ENCODE measurements around the gene FLNC. TPM values are rescaled to one million over a fixed set of nuclear protein-coding genes. Genes with fewer than 3 reads are reported as not detected.

The FLNC gene
- total RNA-seq, 1 donor from 2014 or later: 16.2 TPM

GRCh38 chr7:128890306-128891109 is 60.3 kb downstream of the FLNC start:
- no peak for DNase-seq (ENCODE audit: low spot score)

- no peak for DNase-seq (ENCODE audit: low spot score)
Measured at GRCh38 chr7:128891110-128891941, 61.1 kb downstream of the FLNC start.

GRCh38 chr7:128891942-128892269 is 61.7 kb downstream of the FLNC start:
- DNase-seq (ENCODE audit: low spot score): no peak

DNA sequence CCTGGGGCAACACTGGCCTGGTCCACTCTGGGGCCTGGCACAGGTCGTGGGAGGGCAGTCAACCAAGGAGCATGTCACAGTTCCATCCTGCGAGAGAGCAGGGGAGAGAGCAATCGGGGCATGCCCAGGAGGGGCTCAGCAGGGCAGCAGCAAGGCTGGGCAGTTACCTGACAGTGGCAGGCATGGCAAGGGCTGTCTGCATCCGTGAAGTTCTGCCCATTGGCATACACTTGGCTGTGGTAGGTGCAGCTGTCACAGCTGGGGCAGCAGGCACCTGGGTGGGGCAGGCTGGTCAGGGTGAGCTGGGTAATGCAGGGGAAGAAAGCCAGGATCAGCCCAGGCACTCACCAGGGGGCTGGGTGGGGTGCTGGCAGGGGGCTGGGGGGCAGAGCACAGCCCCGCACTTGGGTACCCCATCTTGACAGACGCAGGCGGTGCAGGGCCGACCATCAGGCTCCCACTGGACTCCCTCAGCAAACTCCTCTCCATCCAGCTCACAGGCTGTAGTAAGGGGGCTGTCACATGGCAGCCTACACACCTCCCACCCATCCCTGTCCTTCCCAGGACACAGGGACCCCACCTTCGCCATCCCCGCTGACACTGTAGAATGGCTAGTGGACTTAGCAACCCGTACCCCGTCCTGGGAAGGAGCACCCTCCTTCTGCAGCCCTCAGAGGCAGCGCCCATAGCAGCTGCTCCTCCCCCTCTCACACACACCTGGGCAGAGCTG is 62.5 kb downstream of the FLNC start:
- DNase-seq (ENCODE audit: low spot score): no peak

DNA sequence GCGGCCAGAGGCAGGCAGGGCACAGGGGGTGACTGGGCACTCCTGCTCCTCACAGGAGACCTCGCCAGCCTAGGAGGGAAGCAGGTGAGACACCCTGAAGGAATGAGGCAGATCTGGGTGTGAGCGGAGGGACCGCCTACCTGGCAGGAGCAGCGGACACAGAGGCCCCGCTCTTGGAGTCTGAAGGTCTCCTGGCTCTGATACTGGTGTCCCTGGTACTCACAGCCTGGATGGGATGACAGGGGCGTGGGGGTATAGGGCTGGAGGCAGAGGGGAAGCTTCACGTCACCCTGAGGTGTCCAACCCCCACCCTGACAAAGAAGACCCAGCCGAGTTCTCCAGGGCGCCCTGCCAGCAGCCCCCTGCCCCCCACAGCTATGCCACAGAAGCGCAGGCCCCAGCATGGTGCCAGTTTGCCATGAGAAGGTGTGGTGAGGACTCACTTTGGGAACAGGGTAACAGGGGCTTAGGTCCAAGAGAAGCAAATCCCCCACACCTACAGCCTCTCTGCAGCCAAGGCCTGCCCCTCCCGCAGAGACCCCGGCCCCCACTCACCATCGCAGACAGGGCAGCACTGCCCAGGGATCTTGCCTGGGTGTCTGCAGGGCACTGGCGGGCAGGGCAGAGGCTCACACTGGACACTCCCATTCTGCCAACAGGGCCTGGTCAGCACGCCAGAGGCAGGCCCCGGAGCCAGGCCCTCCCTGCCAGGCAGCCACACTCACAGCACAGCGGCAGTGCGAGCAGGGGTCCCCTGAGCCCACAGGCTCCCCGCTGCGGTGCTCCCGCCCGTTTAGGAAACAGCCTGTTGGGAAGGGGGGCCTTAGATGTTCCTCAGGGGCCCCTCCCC is 63.3 kb downstream of the FLNC start:
- no peak for DNase-seq (ENCODE audit: low spot score)

- DNase-seq (ENCODE audit: low spot score): no peak
Measured at GRCh38 chr7:128894101-128894440, 63.9 kb downstream of the FLNC start.

DNA sequence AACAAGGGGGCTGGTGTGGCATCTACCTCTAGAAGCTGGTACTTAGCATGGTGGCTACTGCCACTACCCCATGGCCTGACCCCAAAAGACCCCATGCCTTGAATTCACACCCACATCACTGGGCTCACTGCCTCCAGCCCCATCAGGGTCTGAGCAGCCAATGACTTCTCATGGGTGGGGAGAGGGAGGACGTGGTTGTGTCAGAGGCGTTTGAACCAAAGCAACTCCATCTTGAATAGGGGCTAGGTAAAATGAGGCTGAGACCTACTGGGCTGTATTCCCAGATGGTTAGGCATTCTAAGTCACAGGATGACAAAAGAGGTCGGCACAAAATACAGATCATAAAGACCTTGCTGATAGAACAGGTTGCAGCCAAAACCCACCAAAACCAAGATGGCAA is 65.1 kb downstream of the FLNC start:
- DNase-seq (ENCODE audit: low spot score): no peak

DNA sequence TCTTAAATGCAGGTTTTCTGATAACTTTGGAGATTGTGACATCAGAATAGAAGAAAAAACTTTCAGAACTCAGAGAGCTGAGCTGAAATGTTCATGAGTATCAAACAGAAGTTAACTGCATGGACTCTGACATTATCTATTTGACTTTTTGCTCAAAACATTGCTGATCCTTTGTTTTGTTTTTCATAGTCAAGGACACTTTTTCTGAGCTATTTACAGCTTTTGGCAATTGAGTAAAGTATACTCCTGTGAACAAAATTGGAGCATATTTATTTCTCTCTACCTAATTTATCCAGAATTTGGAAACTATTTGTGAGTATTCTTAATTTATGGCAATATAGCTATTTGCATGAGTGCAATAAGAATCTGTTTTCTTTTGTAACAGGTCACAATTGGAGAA is 69.2 kb downstream of the FLNC start:
- no peak for DNase-seq (ENCODE audit: low spot score)

- DNase-seq (ENCODE audit: low spot score): no peak
Measured at GRCh38 chr7:128900237-128900636, 70.0 kb downstream of the FLNC start.

- peak; percentile 85 for DNase-seq (ENCODE audit: low spot score)
Measured at GRCh38 chr7:128902761-128903585, 72.8 kb downstream of the FLNC start.

GRCh38 chr7:128903621-128904361 is 73.6 kb downstream of the FLNC start:
- DNase-seq (ENCODE audit: low spot score): peak; percentile 64

DNA sequence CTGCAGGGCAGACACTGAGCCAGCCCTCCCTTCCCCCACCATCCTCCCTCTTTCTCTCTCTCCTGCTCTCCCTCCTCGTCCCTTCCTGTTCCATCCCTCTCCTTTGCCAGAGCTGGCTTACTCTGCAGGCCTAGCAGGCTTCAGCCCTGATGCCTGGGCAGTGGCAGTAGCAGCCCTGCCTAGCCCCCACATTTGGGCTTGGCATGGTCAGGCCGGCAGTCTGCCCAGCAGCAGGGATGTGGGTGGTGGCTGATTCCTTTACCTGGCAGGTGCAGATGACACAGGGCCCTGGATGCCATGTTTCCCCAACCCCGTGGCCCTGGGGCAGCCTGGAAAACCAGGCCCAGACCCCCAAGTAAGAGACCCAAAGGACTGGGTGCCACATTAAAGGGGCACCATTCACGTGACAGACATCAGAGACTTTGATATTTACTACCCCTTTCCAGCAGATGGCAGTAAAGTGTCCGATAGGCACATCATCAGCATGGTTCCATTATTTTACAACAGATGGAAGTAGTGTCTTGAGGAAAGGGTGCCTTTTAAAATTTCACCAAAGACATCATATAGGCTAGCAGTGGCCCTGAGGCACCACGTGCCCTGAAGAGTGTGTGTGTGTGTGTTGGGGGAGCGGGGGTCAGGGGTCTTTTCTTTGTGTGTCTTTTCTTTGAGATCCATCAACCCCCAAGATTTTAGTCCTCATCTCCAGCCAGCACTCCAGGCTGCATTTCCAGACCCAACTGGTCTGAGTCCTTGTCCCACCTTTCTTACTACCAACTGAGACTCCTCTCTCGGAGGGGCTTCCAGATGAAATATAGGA is 74.4 kb downstream of the FLNC start:
- peak; percentile 67 for DNase-seq (ENCODE audit: low spot score)

DNA sequence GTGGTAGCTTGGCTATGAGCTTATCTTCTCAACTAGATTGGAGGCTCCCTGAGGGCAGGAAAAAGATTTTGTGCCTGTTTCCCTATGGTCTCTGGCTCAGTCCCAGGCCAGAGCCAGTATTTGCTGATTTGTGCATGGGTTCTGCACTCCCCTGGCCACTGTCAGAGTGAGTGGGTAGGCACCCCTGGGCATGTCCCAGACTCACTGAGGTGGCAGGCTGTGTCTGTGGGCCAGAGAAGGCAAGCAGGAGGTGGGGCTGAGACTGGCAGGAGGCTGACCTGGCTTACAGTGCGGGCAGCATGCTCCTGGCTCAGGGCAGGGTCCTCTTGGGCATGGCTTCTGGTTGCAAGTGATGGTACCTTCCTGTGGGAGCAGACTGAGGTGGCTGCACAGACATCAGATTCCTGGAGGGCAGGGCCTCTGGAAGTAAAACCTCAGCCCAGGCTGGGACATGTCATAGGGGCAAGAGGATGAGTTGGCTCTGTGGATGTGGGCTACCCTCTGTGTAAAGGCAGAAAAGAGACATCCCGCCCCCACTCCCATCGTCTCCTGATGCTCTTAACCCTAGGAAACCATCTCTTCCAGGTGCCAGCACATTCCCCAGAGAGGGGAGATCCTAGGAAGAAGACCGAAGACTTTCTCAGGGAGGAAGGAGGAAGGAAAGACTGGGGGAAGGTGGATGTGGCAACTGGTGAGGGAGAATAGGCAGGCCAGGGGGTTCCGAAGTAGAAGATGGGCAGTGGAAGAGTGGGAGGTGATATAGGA is 76.0 kb downstream of the FLNC start:
- peak; percentile 85 for DNase-seq (ENCODE audit: low spot score)

GRCh38 chr7:128906766-128907559 is 76.8 kb downstream of the FLNC start:
- DNase-seq (ENCODE audit: low spot score): peak; percentile 75

Data from mesenteric fat pad (tissue), 1 donor.